Prostate gland (tissue), 2 donors: ENCODE measurements around the gene TEF.

ENCODE experiments used
- CTCF ChIP-seq, 4 experiments: fragments of 200-600 bp in 2 of 4; fragments of 450-650 bp in 2 of 4; sonication (generic) in 2 of 4; IDR thresholded peaks; 1 replicate in 3 of 4; 2 replicates in 1 of 4; pipeline ENCODE4 v1.5.1; 2016 to 2019; ENCODE audit warnings: antibody characterized with exemption in 4 of 4, mild to moderate bottlenecking in 2 of 4, moderate library complexity in 2 of 4
- POLR2A ChIP-seq: fragments of 450-650 bp; IDR thresholded peaks from one replicate; pipeline ENCODE4 v1.6.1; 2016; ENCODE audit warnings: antibody characterized with exemption, mild to moderate bottlenecking

- TF ChIP-seq CTCF (IDR thresholded peaks at IDR 0.05) (no peak), POLR2A (no peak)
These were observed 13.0 kb upstream of the TEF start for GRCh38 chr22:41368543-41369423.
